Cardiac muscle cell (in vitro differentiated cells and primary cell): ENCODE results near the gene FAM237A. TPM values are rescaled to one million over a fixed set of nuclear protein-coding genes. Genes with fewer than 3 reads are reported as not detected.

ENCODE experiments used
- DNase-seq, 2 donors: peaks; one replicate each; pipeline versions ENCODE4 v3.0.0 to v3.0.0-alpha.2; 2010 to 2017; ENCODE audit warnings: low read depth in 1 of 2, low spot score in 1 of 2
- H3K27ac ChIP-seq: fragments of 200-600 bp; sonication (generic); 2 replicates; pipeline ENCODE4 v1.5.1; 2016
- H3K27me3 ChIP-seq: fragments of 200-600 bp; sonication (generic); 2 replicates; pipeline ENCODE4 v1.6.0; 2016; ENCODE audit warnings: control low read depth
- H3K36me3 ChIP-seq: fragments of 200-600 bp; sonication (generic); 2 replicates; pipeline ENCODE4 v1.5.1; 2016; ENCODE audit warnings: control low read depth
- H3K4me1 ChIP-seq: fragments of 200-600 bp; sonication (generic); 2 replicates; pipeline ENCODE4 v1.8.1; 2017; ENCODE audit warnings: low read depth, mild to moderate bottlenecking, mixed run types
- H3K4me3 ChIP-seq: fragments of 200-600 bp; sonication (generic); 2 replicates; pipeline ENCODE4 v1.5.1; 2016; ENCODE audit warnings: mild to moderate bottlenecking
- H3K9me3 ChIP-seq: fragments of 200-600 bp; sonication (generic); 2 replicates; pipeline ENCODE4 v1.5.1; 2017; ENCODE audit warnings: low read depth, mild to moderate bottlenecking, control low read depth
- polyA plus RNA-seq: library from polyadenylated mRNA; unstranded; fragments of >200 nt; fragmentation: Nextera tagmentation; extraction: Ambion mirVana; gene quantifications from 2 replicates; pipeline ENCODE4 v1.2.1, GENCODE V29; 2016
- total RNA-seq: library from RNA; depleted of rRNA; stranded (reverse); fragments of >200 nt; gene quantifications from 2 replicates; pipeline ENCODE4 v1.2.3, GENCODE V29; 2016
- TF ChIP-seq, protein P1 (sequence below): IDR thresholded peaks from 2 replicates; pipeline ENCODE4 v1.5.1; 2012; ENCODE audit warnings: low read depth, mild to moderate bottlenecking, low read length

FAM237A gene
- total and polyA plus RNA-seq, 2 experiments from 2014 or later: not detected

DNA sequence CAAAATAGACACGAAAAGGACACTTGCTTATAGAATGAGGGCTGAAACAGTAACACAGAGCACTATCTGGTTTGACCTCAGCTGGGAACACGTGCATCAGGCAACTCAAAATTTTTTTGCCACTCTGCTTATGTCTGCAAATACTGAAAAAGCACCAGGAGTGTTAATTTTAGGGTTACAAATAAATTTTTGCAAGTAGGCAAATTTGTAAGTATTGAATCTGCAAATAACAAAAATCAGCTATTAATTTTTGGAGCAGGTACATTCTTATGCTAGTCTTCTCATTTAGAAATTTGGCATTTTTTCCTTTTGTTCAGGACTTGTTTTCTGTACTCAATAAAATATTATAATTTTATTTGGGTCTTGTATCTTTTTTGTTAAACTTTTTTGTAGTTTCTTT is 46.2 kb downstream of the FAM237A start:
- TF ChIP-seq, protein P1, sequence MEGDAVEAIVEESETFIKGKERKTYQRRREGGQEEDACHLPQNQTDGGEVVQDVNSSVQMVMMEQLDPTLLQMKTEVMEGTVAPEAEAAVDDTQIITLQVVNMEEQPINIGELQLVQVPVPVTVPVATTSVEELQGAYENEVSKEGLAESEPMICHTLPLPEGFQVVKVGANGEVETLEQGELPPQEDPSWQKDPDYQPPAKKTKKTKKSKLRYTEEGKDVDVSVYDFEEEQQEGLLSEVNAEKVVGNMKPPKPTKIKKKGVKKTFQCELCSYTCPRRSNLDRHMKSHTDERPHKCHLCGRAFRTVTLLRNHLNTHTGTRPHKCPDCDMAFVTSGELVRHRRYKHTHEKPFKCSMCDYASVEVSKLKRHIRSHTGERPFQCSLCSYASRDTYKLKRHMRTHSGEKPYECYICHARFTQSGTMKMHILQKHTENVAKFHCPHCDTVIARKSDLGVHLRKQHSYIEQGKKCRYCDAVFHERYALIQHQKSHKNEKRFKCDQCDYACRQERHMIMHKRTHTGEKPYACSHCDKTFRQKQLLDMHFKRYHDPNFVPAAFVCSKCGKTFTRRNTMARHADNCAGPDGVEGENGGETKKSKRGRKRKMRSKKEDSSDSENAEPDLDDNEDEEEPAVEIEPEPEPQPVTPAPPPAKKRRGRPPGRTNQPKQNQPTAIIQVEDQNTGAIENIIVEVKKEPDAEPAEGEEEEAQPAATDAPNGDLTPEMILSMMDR: no peak
- Histone ChIP-seq H3K27me3 (no peaks in the 10 kb centered on the region), H3K9me3 (no peaks in the 10 kb centered on the region), H3K27ac (no peak overlapping the region), H3K4me1 (no peaks in the 10 kb centered on the region), H3K36me3 (no peaks in the 10 kb centered on the region), H3K4me3 (no peak overlapping the region)
- no peak for DNase-seq

DNA sequence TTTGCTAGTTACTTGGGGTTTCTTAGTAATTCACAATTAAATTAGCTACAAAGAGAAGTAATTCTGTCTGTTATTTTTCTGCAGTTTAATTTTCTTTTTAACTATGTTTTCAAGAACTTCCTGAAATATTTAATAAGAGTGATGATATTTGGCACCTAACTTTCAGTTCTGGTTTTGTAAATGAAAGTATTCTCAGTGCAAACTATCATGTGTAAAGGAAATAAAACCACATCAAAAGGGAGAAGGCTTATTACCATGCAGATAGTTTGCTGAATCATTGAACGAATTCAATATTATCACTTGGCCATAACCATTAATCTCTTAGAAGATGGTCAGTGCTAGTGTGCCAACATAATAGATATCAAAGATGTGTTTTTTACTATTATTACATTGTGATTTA is 46.7 kb downstream of the FAM237A start:
- no peak overlapping the region for H3K27ac ChIP-seq
- no peak overlapping the region for H3K4me3 ChIP-seq
- TF ChIP-seq, protein P1: no peak
- H3K9me3 ChIP-seq: no peaks in the 10 kb centered on the region
- H3K4me1 ChIP-seq: no peaks in the 10 kb centered on the region
- no peaks in the 10 kb centered on the region for H3K36me3 ChIP-seq
- no peak for DNase-seq
- H3K27me3 ChIP-seq: no peaks in the 10 kb centered on the region

DNA sequence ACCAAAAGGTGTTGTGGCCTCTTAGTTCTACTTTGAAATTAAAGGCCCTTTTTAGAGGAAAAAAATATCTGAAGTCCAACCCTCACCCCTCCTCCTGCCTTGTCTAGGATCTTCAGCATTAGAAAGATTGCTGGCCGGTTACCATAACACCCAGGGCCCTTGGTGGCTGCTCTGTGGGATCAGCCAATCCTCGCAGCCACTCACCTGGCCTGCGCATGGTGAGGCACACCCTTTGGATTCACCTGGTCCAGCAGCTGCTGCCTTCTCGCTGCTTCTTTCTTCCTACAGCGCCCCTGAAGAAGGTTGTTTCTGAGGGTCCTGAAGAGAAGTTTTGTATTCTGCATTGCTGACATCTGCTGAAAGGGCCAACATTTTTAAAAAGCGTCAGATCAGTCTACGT is 50.7 kb downstream of the FAM237A start:
- Histone ChIP-seq H3K36me3 (no peaks in the 10 kb centered on the region), H3K4me1 (no peaks in the 10 kb centered on the region), H3K4me3 (no peak overlapping the region), H3K27me3 (peaks cover 5% of the 10 kb centered on the region), H3K27ac (no peak overlapping the region), H3K9me3 (no peaks in the 10 kb centered on the region)
- TF ChIP-seq, protein P1: no peak
- DNase-seq: no peak

DNA sequence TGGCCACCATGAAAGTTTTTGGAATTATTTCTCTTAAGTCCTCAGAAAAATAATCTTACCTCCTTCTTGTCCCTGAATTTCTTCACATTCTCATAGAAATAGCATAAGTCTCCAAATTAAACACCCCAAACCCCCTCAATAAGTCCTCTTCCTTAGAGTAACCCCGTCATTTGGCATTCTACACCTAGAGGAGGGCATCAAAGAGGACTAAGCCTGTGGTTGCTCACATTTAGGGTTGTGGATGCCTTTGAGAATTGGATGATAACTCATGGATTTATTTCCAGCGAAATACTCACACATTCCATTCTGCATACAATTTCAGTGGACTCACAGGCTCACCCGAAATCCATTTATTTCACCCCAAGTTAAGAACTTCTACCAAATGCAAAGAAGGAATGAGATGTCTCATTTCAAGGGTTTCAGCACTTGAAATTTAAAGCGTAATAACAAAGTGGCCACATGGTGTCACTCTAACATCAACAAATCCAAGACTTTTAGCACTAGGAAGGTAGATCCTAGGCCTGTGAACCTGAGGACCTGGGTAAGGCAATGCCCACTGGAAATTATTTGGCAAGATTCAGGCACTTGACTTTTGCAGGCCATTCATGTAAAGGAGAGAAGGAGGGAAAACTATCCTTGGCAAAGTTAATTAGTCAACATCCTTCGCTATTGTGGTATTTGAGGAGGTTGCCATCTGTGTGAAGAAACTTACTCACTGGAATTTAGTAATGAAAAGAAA is 51.3 kb downstream of the FAM237A start:
- peaks cover 11% of the 10 kb centered on the region for H3K27me3 ChIP-seq
- no peak overlapping the region for H3K27ac ChIP-seq
- no peaks in the 10 kb centered on the region for H3K9me3 ChIP-seq
- no peaks in the 10 kb centered on the region for H3K36me3 ChIP-seq
- TF ChIP-seq, protein P1: peak; percentile 55
- no peak overlapping the region for H3K4me3 ChIP-seq
- DNase-seq: peak; percentile 77
- no peaks in the 10 kb centered on the region for H3K4me1 ChIP-seq

DNA sequence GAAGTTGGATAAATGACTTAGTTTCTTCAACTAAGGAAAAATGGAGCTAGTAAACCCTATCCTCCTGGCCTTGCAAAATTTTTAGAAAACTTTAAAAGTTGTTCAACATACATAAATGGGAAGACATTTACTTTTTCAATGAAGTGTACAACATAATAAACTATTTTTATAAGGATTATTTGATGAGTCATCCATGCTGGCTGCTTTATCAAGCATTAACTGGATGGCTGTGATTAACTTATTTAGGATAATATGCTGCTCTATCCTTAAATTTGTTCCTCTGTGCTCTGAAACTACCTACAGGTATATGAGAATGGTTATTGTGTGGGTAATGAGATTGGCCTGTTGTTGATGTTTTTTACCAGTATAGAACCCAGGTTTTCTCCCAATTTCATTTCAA is 54.6 kb downstream of the FAM237A start:
- no peak overlapping the region for H3K4me3 ChIP-seq
- TF ChIP-seq, protein P1: no peak
- no peaks in the 10 kb centered on the region for H3K9me3 ChIP-seq
- no peaks in the 10 kb centered on the region for H3K4me1 ChIP-seq
- H3K36me3 ChIP-seq: no peaks in the 10 kb centered on the region
- no peak for DNase-seq
- no peak overlapping the region for H3K27ac ChIP-seq
- peaks cover 19% of the 10 kb centered on the region for H3K27me3 ChIP-seq
